IPS-18c (cell line): ENCODE measurements around the gene MAPK13.
"Not testable (repeated sequence)": the region's sequence is repeated elsewhere in the genome, so short reads cannot be mapped to it uniquely, and the experiment has no call there.

Source experiments
- H3K4me3 ChIP-seq: 2 replicates; pipeline ENCODE4 v1.7.0; 2013; ENCODE audit warnings: low read depth, mild to moderate bottlenecking, low read length, moderate library complexity; ENCODE audit not compliant: insufficient read depth
- H3K9me3 ChIP-seq: one replicate; pipeline ENCODE4 v1.6.1; 2013; ENCODE audit warnings: mild to moderate bottlenecking, low read length, moderate library complexity; ENCODE audit not compliant: control insufficient read depth, insufficient read depth

MAPK13 gene

GRCh38 chr6:36129941-36130666, at the start of gene MAPK13:
Gene MAPK13, plus strand, starts transcription at chr6:36130513. Its CDS starts 70 bp downstream, at chr6:36130583.
- peak within 1 kb of the TSS; percentile 45 for H3K4me3 ChIP-seq
- H3K9me3 ChIP-seq, result no peaks in the 10 kb centered on the region

GRCh38 chr6:36082318-36082717, 48.0 kb upstream of the MAPK13 start:
- H3K4me3 ChIP-seq, result no peak overlapping the region
- H3K9me3 ChIP-seq, result no peaks in the 10 kb centered on the region

- Histone ChIP-seq H3K4me3 (no peak overlapping the region), H3K9me3 (no peaks in the 10 kb centered on the region)
These were observed 46.9 kb upstream of the MAPK13 start for GRCh38 chr6:36083446-36083845.

- not testable (repeated sequence) for H3K4me3 ChIP-seq, H3K9me3 ChIP-seq
These were observed 42.1 kb upstream of the MAPK13 start for GRCh38 chr6:36088204-36088603.

- no peak overlapping the region for H3K4me3 ChIP-seq
- no peaks in the 10 kb centered on the region for H3K9me3 ChIP-seq
These were observed 41.3 kb upstream of the MAPK13 start for GRCh38 chr6:36089048-36089447.

- Histone ChIP-seq H3K4me3 (no peak overlapping the region), H3K9me3 (no peaks in the 10 kb centered on the region)
These were observed 36.1 kb upstream of the MAPK13 start for GRCh38 chr6:36094238-36094637.

- Histone ChIP-seq H3K4me3 (no peak overlapping the region), H3K9me3 (no peaks in the 10 kb centered on the region)
These were observed 35.4 kb upstream of the MAPK13 start for GRCh38 chr6:36094753-36095496.

GRCh38 chr6:36095497-36096391, 34.6 kb upstream of the MAPK13 start:
- no peak overlapping the region for H3K4me3 ChIP-seq
- no peaks in the 10 kb centered on the region for H3K9me3 ChIP-seq

GRCh38 chr6:36098253-36098919, 31.9 kb upstream of the MAPK13 start:
- Histone ChIP-seq H3K4me3 (no peak overlapping the region), H3K9me3 (no peaks in the 10 kb centered on the region)

- Histone ChIP-seq H3K9me3 (no peaks in the 10 kb centered on the region), H3K4me3 (no peak overlapping the region)
These were observed 31.2 kb upstream of the MAPK13 start for GRCh38 chr6:36098920-36099647.

GRCh38 chr6:36099869-36100483, 30.3 kb upstream of the MAPK13 start:
- no peak overlapping the region for H3K4me3 ChIP-seq
- no peaks in the 10 kb centered on the region for H3K9me3 ChIP-seq

GRCh38 chr6:36101691-36102090, 28.6 kb upstream of the MAPK13 start:
- no peaks in the 10 kb centered on the region for H3K9me3 ChIP-seq
- H3K4me3 ChIP-seq, result no peak overlapping the region

GRCh38 chr6:36102853-36103252, 27.5 kb upstream of the MAPK13 start:
- no peaks in the 10 kb centered on the region for H3K9me3 ChIP-seq
- no peak overlapping the region for H3K4me3 ChIP-seq

GRCh38 chr6:36104836-36105235, 25.5 kb upstream of the MAPK13 start:
- H3K4me3 ChIP-seq, result no peak overlapping the region

GRCh38 chr6:36109092-36109491, 21.2 kb upstream of the MAPK13 start:
- H3K4me3 ChIP-seq, result no peak overlapping the region

More at GRCh38 chr6:36104836-36105235, 25.5 kb upstream of the MAPK13 start:
- H3K9me3 ChIP-seq, result no peaks in the 10 kb centered on the region

GRCh38 chr6:36110050-36110449, 20.3 kb upstream of the MAPK13 start:
- Histone ChIP-seq H3K9me3 (no peaks in the 10 kb centered on the region), H3K4me3 (no peak overlapping the region)

More at GRCh38 chr6:36109092-36109491, 21.2 kb upstream of the MAPK13 start:
- no peaks in the 10 kb centered on the region for H3K9me3 ChIP-seq
